Skin of body (tissue), 2 donors: ENCODE data around the gene LCE3C. TPM values are rescaled to one million over a fixed set of nuclear protein-coding genes. Genes with fewer than 3 reads are reported as not detected.
"Not testable (repeated sequence)": the region's sequence is repeated elsewhere in the genome, so short reads cannot be mapped to it uniquely, and the experiment has no call there.

Experiments used
- DNase-seq: peaks from one replicate; lab custom pipeline; 2025; lab: John Stamatoyannopoulos, UW
- total RNA-seq: library from RNA; depleted of rRNA; stranded (reverse); fragments of >200 nt; gene quantifications from one replicate; pipeline ENCODE4 v1.2.3, GENCODE V29; 2014

The LCE3C gene
- not detected for total RNA-seq

- DNase-seq, result no peak
These were observed at the start of gene LCE3C for GRCh38 chr1:152599934-152600333. Gene LCE3C, plus strand, starts transcription at chr1:152600234. Its CDS starts 498 bp downstream, at chr1:152600732.

GRCh38 chr1:152565115-152565514 is 34.9 kb upstream of the LCE3C start:
- DNase-seq, result no peak

- no peak for DNase-seq
These were observed 34.4 kb upstream of the LCE3C start for GRCh38 chr1:152565535-152566215.

GRCh38 chr1:152566681-152567080 is 33.4 kb upstream of the LCE3C start, which contains the start of gene LCE3E:
Gene LCE3E, minus strand, starts transcription at chr1:152566780. Its CDS starts 572 bp downstream, at chr1:152566208.
- no peak for DNase-seq

GRCh38 chr1:152577168-152577567 is 22.9 kb upstream of the LCE3C start:
- no peak for DNase-seq

GRCh38 chr1:152579526-152579925 is 20.5 kb upstream of the LCE3C start:
- not testable (repeated sequence) for DNase-seq

- DNase-seq, result no peak
These were observed 19.6 kb upstream of the LCE3C start, which contains the start of gene LCE3D for GRCh38 chr1:152580433-152580832. Gene LCE3D, minus strand, starts transcription at chr1:152580516. Its CDS starts 580 bp downstream, at chr1:152579936.

- DNase-seq, result no peak
These were observed 17.4 kb upstream of the LCE3C start for GRCh38 chr1:152582647-152583046.

GRCh38 chr1:152585586-152585985 is 14.4 kb upstream of the LCE3C start:
- DNase-seq, result no peak

GRCh38 chr1:152596986-152597385 is 3.0 kb upstream of the LCE3C start:
- DNase-seq, result no peak

- no peak for DNase-seq
These were observed 13.5 kb downstream of the LCE3C start, which contains the start of gene LCE3B for GRCh38 chr1:152613511-152613910. Gene LCE3B, plus strand, starts transcription at chr1:152613811. Its CDS starts 0 bp downstream, at chr1:152613811.

GRCh38 chr1:152621993-152622392 is 22.0 kb downstream of the LCE3C start:
- no peak for DNase-seq

- no peak for DNase-seq
These were observed 22.8 kb downstream of the LCE3C start, which contains the start of gene LCE3A for GRCh38 chr1:152622803-152623202. Gene LCE3A, minus strand, starts transcription at chr1:152623103. Its CDS starts 0 bp downstream, at chr1:152623103.

GRCh38 chr1:152623203-152623844 is 23.3 kb downstream of the LCE3C start:
- no peak for DNase-seq

- no peak for DNase-seq
These were observed 26.7 kb downstream of the LCE3C start for GRCh38 chr1:152626744-152627143.

- no peak for DNase-seq
These were observed 30.6 kb downstream of the LCE3C start for GRCh38 chr1:152630596-152630995.

GRCh38 chr1:152640351-152640750 is 40.3 kb downstream of the LCE3C start:
- DNase-seq, result no peak

- no peak for DNase-seq
These were observed 43.9 kb downstream of the LCE3C start for GRCh38 chr1:152643945-152644344.

- no peak for DNase-seq
These were observed 45.1 kb downstream of the LCE3C start for GRCh38 chr1:152645146-152645545.

- DNase-seq, result no peak
These were observed 46.6 kb downstream of the LCE3C start for GRCh38 chr1:152646656-152647055.
